ENCODE results near the gene SPAM1.

The SPAM1 gene

DNA sequence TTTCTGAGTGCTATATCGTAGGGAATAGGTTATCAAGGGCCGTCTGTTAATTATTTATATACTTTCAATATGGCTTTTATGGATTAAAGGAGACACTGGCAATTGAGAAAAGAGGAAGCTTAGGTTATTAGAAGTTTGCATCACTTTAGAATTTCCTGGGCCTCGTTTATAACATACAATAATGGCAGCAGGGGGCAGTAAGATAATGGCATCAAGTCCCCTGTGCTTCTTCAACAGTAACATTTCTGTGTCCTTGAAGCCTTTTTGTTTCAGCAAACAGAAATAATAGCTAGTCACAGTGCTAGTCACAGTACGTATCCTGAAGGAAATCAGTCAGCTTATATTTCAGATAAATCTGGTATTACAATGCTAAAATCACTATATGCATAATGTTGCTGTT lies 41.9 kb downstream of the SPAM1 start:
- Histone ChIP-seq H3K27ac (ENCODE audit: poor library complexity, severe bottlenecking) (no peak overlapping the region), H3K9me3 (ENCODE audit: severe bottlenecking) (no peaks in the 10 kb centered on the region), H3K36me3 (ENCODE audit: low read depth) (no peaks in the 10 kb centered on the region), H3K27me3 (ENCODE audit: insufficient read depth, poor library complexity, severe bottlenecking) (no peaks in the 10 kb centered on the region), H3K4me3 (ENCODE audit: severe bottlenecking) (no peak overlapping the region), H3K4me1 (ENCODE audit: insufficient read depth, poor library complexity, severe bottlenecking) (no peaks in the 10 kb centered on the region)
- no peak for TF ChIP-seq CTCF (IDR thresholded peaks at IDR 0.05; ENCODE audit: poor library complexity, severe bottlenecking)
- ATAC-seq (ENCODE audit: low read depth) = no peak
- no peak for DNase-seq (ENCODE audit: low spot score)

- Histone ChIP-seq H3K27ac (ENCODE audit: poor library complexity, severe bottlenecking) (no peak overlapping the region), H3K27me3 (ENCODE audit: insufficient read depth, poor library complexity, severe bottlenecking) (no peaks in the 10 kb centered on the region), H3K9me3 (ENCODE audit: severe bottlenecking) (no peaks in the 10 kb centered on the region), H3K4me1 (ENCODE audit: insufficient read depth, poor library complexity, severe bottlenecking) (no peaks in the 10 kb centered on the region), H3K4me3 (ENCODE audit: severe bottlenecking) (no peak overlapping the region), H3K36me3 (ENCODE audit: low read depth) (no peaks in the 10 kb centered on the region)
- TF ChIP-seq CTCF (IDR thresholded peaks at IDR 0.05; ENCODE audit: poor library complexity, severe bottlenecking) = no peak
- ATAC-seq (ENCODE audit: low read depth) (no peak), DNase-seq (ENCODE audit: low spot score) (no peak)
Observed at GRCh38 chr7:123972045-123972444, 47.0 kb downstream of the SPAM1 start.

DNA sequence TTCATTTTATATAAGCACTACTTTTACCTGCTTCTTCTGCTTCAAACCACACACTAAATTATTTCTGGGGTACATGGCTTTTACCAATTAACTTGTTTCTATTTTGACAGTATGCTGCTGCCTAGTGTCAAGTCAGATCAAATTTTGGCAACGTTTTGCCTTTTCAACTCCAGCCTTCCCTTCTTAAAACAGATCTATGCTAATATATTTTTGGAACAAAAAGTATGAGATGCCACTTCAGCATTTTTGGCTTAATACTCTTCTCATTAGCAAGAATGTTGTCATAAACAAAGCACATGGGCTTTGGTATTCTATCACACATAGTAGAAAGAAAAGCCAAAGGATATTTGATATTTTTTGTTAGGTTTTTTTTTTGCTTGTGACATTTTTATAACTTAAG lies 47.8 kb downstream of the SPAM1 start:
- H3K27ac ChIP-seq (ENCODE audit: poor library complexity, severe bottlenecking) = no peak overlapping the region
- no peaks in the 10 kb centered on the region for H3K27me3 ChIP-seq (ENCODE audit: insufficient read depth, poor library complexity, severe bottlenecking)
- no peaks in the 10 kb centered on the region for H3K36me3 ChIP-seq (ENCODE audit: low read depth)
- no peak overlapping the region for H3K4me3 ChIP-seq (ENCODE audit: severe bottlenecking)
- no peak for TF ChIP-seq CTCF (IDR thresholded peaks at IDR 0.05; ENCODE audit: poor library complexity, severe bottlenecking)
- DNase-seq (ENCODE audit: low spot score) (no peak), ATAC-seq (ENCODE audit: low read depth) (no peak)
- H3K4me1 ChIP-seq (ENCODE audit: insufficient read depth, poor library complexity, severe bottlenecking) = no peaks in the 10 kb centered on the region
- H3K9me3 ChIP-seq (ENCODE audit: severe bottlenecking) = no peaks in the 10 kb centered on the region

GRCh38 chr7:123974326-123974908 lies 49.4 kb downstream of the SPAM1 start:
- ATAC-seq (ENCODE audit: low read depth) (no peak), DNase-seq (ENCODE audit: low spot score) (no peak)
- TF ChIP-seq CTCF (IDR thresholded peaks at IDR 0.05; ENCODE audit: poor library complexity, severe bottlenecking) = no peak
- Histone ChIP-seq H3K36me3 (ENCODE audit: low read depth) (no peaks in the 10 kb centered on the region), H3K4me1 (ENCODE audit: insufficient read depth, poor library complexity, severe bottlenecking) (no peaks in the 10 kb centered on the region), H3K9me3 (ENCODE audit: severe bottlenecking) (no peaks in the 10 kb centered on the region), H3K4me3 (ENCODE audit: severe bottlenecking) (no peak overlapping the region), H3K27ac (ENCODE audit: poor library complexity, severe bottlenecking) (no peak overlapping the region), H3K27me3 (ENCODE audit: insufficient read depth, poor library complexity, severe bottlenecking) (no peaks in the 10 kb centered on the region)

GRCh38 chr7:123975084-123975483 lies 50.0 kb downstream of the SPAM1 start:
- no peak for TF ChIP-seq CTCF (IDR thresholded peaks at IDR 0.05; ENCODE audit: poor library complexity, severe bottlenecking)
- Histone ChIP-seq H3K4me1 (ENCODE audit: insufficient read depth, poor library complexity, severe bottlenecking) (no peaks in the 10 kb centered on the region), H3K4me3 (ENCODE audit: severe bottlenecking) (no peak overlapping the region), H3K27ac (ENCODE audit: poor library complexity, severe bottlenecking) (no peak overlapping the region), H3K9me3 (ENCODE audit: severe bottlenecking) (no peaks in the 10 kb centered on the region), H3K27me3 (ENCODE audit: insufficient read depth, poor library complexity, severe bottlenecking) (no peaks in the 10 kb centered on the region), H3K36me3 (ENCODE audit: low read depth) (no peaks in the 10 kb centered on the region)
- ATAC-seq (ENCODE audit: low read depth) (no peak), DNase-seq (ENCODE audit: low spot score) (no peak)

Data from RWPE2 (cell line).